MV-4-11 (cell line): ENCODE results near the gene FGR.

Experiments used
- DNase-seq: peaks from one replicate; lab custom pipeline; 2025; lab: John Stamatoyannopoulos, UW

The FGR gene

DNA sequence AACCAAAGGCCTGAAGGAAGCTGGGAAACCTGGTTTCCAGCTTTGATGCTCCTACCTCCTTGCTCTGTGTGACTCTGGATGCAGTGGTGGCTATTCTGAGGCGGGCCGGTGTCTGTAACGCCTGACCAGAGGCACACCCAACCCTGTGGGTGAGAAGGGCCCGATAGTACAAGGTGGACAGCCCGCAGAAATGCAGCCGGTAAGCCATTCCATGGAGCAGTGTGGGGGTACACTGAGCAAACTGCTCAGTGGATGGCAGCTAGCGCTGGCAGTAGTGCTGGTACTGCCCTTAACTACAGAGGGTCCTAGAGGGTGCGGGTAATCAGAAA lies 67.0 kb downstream of the FGR start:
- DNase-seq = no peak

DNA sequence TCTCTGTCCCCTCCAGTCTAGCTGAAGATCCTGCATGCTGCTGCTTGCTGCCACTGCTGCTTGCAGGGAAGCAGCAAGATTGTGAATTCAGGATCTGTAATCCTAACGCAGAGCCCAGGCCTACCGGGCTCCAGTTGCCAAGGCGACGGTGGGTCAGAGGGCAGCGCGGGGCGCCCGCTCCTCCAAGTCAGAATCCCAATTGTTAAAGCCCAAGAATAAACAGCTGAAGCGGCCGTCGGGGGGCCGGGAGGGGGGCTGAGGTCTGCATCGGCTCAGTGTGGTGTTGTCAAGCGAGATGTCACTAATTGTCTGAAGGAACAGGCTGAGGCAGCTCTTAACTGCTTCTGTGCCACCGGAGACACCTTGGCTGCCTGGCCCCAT lies 67.8 kb downstream of the FGR start:
- DNase-seq = no peak

DNA sequence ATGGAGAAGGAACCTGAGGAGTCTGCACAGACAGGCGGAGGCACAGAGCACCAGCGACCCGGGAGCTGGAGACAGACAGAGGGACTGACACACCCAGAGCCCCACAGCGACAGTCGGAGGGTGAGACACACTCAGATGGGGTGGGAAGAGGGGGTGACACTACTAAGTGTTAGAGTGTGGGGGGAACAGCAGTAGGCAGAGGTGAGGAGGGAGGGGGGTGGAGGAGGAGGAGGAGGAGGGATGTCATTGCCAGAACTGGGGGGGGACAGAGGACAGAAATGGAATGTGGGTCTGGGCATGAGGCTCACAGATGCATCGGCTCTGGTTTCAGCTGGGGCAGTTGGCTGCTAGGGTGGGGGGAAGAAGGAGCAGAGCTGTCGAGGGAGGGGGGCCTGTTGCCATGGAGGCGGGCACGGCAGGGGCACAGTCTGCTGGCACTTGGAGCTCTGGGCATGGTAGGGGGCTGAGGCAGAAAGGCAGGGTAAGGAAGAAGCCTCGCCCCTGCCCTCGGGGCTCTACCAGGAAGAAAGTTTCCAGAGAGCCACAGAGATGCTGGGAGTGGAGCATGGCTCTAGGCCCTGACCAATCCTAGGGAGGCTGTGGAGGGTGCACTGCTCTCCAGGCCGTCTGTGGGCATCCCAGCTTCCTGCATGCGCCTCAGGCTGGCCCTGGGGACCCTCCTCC lies 68.4 kb downstream of the FGR start:
- no peak for DNase-seq

DNA sequence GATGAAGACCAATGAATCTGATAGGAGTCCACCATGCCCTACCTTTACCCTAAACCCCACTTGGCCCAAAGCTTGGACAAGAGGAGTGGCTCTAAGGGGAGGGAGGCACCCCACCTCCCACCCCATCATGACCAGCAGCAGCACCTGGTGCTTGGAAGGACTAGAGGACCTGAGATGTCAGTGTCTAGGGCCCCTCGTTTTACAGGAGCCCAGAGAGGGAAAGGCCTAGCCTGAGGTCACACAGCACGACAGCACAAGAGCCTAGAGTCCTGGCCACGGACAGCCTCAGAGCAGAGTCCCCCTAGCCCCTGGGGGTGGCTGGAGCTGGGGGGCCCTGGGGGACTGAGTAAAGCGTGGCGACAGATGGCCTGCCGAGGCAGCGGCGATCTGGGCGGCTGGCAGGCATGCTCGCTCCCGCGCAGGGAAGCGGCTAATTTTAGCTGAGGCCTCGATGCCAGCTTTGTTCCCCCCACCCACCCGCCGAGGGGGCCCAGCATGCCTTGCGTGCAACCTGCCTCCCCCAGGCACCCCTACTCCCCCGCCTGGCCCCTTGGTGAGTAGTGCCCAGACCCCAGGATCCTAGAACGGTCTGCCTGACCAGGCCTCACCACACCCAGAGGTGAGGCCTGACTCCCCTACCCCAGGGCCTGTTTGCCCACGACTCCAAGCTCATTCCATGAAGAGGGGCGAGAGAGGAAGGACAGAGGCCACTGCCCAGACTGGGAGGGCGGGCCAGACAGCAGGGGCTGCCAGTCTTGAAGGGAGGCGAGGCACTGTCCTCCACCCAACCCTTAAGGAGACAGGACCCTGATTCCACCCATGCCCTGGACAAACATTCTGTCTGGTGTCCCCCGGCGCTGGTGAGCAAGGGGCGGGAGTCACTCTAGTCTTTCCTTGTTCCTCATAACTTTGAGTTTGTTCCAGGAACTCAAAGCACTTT lies 70.0 kb downstream of the FGR start:
- DNase-seq = no peak

DNA sequence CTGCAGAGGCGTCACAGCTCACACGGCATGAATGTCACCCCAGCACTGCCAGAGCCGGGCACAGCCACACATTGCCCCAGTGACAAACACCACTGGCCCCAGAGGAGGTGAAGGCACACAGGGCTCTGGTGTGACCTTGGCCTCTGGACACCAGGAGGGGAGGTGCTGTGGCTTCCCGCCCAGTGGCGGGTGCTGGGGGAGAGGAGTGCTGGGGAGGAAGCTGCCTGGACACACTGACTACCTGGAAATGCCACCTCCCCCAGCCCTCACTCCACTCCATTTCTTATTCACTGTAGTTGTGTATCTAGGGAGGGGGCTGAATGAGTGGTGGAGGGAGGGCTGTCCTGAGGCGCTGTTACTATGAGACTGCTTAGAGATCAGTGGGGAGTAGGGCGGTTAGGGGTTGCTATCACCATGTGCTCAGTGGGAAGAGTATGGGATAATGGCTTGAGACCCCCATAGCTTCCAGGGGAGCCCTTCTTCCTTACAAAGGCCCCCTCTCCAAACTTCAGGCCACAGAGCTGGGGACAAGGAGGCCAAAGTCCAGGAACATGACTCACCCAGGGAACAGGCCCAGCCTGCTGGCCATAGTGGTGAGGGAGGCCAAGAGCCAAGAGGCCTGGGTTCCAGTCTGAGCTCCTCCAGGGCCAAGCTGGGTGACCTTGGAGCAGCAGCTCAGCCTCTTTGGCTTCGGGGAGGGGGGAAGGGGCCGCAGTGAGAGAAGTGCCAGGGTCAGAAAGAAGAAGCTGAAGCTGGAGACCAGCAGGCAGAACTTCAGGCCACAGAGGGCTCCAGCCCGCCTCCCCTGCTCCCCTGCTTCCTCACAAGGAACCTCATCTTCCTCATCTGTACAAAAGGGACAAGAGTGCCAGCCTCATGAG lies 71.2 kb downstream of the FGR start:
- DNase-seq = peak; percentile 48

DNA sequence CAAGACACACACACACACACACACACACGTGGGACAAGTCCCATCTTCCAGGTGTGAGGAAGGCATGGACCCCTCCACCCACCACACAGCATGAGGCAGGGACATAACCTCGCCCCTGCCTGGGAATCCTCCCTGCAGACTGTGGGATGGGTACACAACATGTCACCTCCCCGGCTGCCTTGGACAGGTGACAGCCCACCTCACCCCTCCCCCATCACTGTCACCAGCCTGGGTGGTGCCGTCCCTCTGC lies 71.7 kb downstream of the FGR start:
- no peak for DNase-seq

DNA sequence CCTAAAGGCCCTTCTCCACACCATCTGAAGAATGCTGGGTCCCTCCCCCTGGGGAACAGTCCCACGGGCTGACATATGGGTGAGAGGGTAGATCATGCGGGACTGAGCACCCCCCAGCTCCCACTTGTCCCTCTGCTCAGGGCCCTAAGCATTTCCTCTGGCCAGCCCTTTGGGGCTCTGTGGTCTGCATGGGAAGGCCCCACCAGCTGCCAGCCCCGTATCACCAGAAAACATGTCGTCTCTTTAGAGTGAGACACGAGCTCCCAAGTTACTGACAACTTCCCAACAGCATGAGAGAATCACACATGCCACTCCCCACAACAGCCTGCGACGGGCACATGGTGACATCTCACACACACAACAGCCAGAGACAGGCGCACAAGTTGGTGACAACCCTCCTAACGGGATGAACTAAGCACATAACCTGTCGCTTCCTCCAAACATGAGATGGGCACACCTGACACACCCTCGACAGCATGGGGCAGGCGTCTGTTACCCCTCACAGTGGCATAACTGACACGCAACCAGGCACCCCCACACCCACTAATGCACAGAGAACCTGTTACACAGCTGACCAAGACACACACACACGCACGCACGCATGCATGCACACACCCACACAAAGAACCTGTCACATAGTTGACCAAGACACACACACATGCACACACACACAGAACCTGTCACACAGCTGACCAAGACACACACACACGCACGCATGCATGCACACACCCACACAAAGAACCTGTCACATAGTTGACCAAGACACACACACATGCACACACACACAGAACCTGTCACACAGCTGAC lies 72.2 kb downstream of the FGR start:
- DNase-seq = no peak
